Measurements from ENCODE around the gene IRS1.

The IRS1 gene

GRCh38 chr2:226721541-226721940 is 78.1 kb downstream of the IRS1 start:
- DNase-seq (ENCODE audit: low spot score) = no peak

GRCh38 chr2:226720948-226721347 is 78.7 kb downstream of the IRS1 start:
- DNase-seq (ENCODE audit: low spot score) = no peak

GRCh38 chr2:226717719-226718118 is 81.9 kb downstream of the IRS1 start:
- no peak for DNase-seq (ENCODE audit: low spot score)

- no peak for DNase-seq (ENCODE audit: low spot score)
Observed at GRCh38 chr2:226716126-226716525, 83.5 kb downstream of the IRS1 start.

- DNase-seq (ENCODE audit: low spot score) = no peak
Observed at GRCh38 chr2:226715347-226715990, 84.2 kb downstream of the IRS1 start.

GRCh38 chr2:226712941-226713340 is 86.7 kb downstream of the IRS1 start:
- no peak for DNase-seq (ENCODE audit: low spot score)

- no peak for DNase-seq (ENCODE audit: low spot score)
Observed at GRCh38 chr2:226711606-226712296, 87.9 kb downstream of the IRS1 start.

- no peak for DNase-seq (ENCODE audit: low spot score)
Observed at GRCh38 chr2:226707499-226707898, 92.1 kb downstream of the IRS1 start.

GRCh38 chr2:226705965-226706364 is 93.7 kb downstream of the IRS1 start:
- no peak for DNase-seq (ENCODE audit: low spot score)

- no peak for DNase-seq (ENCODE audit: low spot score)
Observed at GRCh38 chr2:226705133-226705886, 94.3 kb downstream of the IRS1 start.

GRCh38 chr2:226703514-226703913 is 96.1 kb downstream of the IRS1 start:
- DNase-seq (ENCODE audit: low spot score) = no peak

- no peak for DNase-seq (ENCODE audit: low spot score)
Observed at GRCh38 chr2:226702376-226702775, 97.2 kb downstream of the IRS1 start.

- no peak for DNase-seq (ENCODE audit: low spot score)
Observed at GRCh38 chr2:226701052-226701451, 98.6 kb downstream of the IRS1 start.

GRCh38 chr2:226699321-226699720 is 100.3 kb downstream of the IRS1 start:
- no peak for DNase-seq (ENCODE audit: low spot score)

- DNase-seq (ENCODE audit: low spot score) = no peak
Observed at GRCh38 chr2:226698671-226699070, 100.9 kb downstream of the IRS1 start.

GRCh38 chr2:226694586-226695284 is 104.9 kb downstream of the IRS1 start:
- no peak for DNase-seq (ENCODE audit: low spot score)

GRCh38 chr2:226694149-226694548 is 105.5 kb downstream of the IRS1 start:
- no peak for DNase-seq (ENCODE audit: low spot score)

GRCh38 chr2:226693521-226693920 is 106.1 kb downstream of the IRS1 start:
- DNase-seq (ENCODE audit: low spot score) = no peak

- DNase-seq (ENCODE audit: low spot score) = no peak
Observed at GRCh38 chr2:226692521-226693126, 107.0 kb downstream of the IRS1 start.

- DNase-seq (ENCODE audit: low spot score) = no peak
Observed at GRCh38 chr2:226691255-226691654, 108.4 kb downstream of the IRS1 start.

- DNase-seq (ENCODE audit: low spot score) = no peak
Observed at GRCh38 chr2:226690461-226691024, 109.1 kb downstream of the IRS1 start.
